ENCODE measurements around the gene ARID1B.

Gene ARID1B

GRCh38 chr6:157244780-157245179, 467.6 kb downstream of the ARID1B start:
- no peak overlapping the region for H3K27ac ChIP-seq (ENCODE audit: low read length)

GRCh38 chr6:157245436-157245835, 468.3 kb downstream of the ARID1B start:
- Histone ChIP-seq H3K9me3 (replicated peaks; ENCODE audit: insufficient read depth, low read length) (no peaks in the 10 kb centered on the region), H3K4me2 (ENCODE audit: low read depth, low read length) (no peak overlapping the region), H3K9ac (ENCODE audit: low read length) (no peak overlapping the region), H3K4me1 (ENCODE audit: low read length) (no peaks in the 10 kb centered on the region), H3K27ac (ENCODE audit: low read length) (no peak overlapping the region), H3K27me3 (replicated peaks; ENCODE audit: insufficient read depth, low read length) (no peaks in the 10 kb centered on the region), H4K20me1 (ENCODE audit: insufficient read depth, low read length) (no peaks in the 10 kb centered on the region), H3K36me3 (replicated peaks; ENCODE audit: insufficient read depth, low read length) (no peaks in the 10 kb centered on the region), H3F3A (ENCODE audit: insufficient read depth, low read length) (no peaks in the 10 kb centered on the region), H3K9me2 (replicated peaks; ENCODE audit: insufficient read depth, low read length) (no peaks in the 10 kb centered on the region), H3K4me3 (ENCODE audit: low read length) (no peak overlapping the region), H3K79me2 (ENCODE audit: low read length) (no peaks in the 10 kb centered on the region), H2AFZ (ENCODE audit: low read length) (no peak overlapping the region)
- no peak for TF ChIP-seq EZH2phosphoT487 (IDR thresholded peaks at IDR 0.05; ENCODE audit: low read length)
- TF ChIP-seq CTCF (IDR thresholded peaks at IDR 0.05; ENCODE audit: low read length): no peak
- no peak for TF ChIP-seq EZH2 (optimal IDR thresholded peaks at IDR 0.05; ENCODE audit: low read depth, low read length)
- DNase-seq: no peak

More at GRCh38 chr6:157244780-157245179, 467.6 kb downstream of the ARID1B start:
- no peaks in the 10 kb centered on the region for H3K36me3 ChIP-seq (replicated peaks; ENCODE audit: insufficient read depth, low read length)
- peaks cover 4% of the 10 kb centered on the region; the same call in 1 of the 2 replicates for H3K4me1 ChIP-seq (ENCODE audit: low read length)
- H3F3A ChIP-seq (ENCODE audit: insufficient read depth, low read length): no peaks in the 10 kb centered on the region
- no peaks in the 10 kb centered on the region for H3K9me2 ChIP-seq (replicated peaks; ENCODE audit: insufficient read depth, low read length)
- H3K4me2 ChIP-seq (ENCODE audit: low read depth, low read length): no peak overlapping the region
- H3K9me3 ChIP-seq (replicated peaks; ENCODE audit: insufficient read depth, low read length): no peaks in the 10 kb centered on the region
- no peak for DNase-seq
- no peaks in the 10 kb centered on the region for H3K79me2 ChIP-seq (ENCODE audit: low read length)
- H3K4me3 ChIP-seq (ENCODE audit: low read length): no peak overlapping the region
- no peak overlapping the region for H3K9ac ChIP-seq (ENCODE audit: low read length)
- H2AFZ ChIP-seq (ENCODE audit: low read length): no peak overlapping the region
- no peak for TF ChIP-seq CTCF (IDR thresholded peaks at IDR 0.05; ENCODE audit: low read length)
- no peak for TF ChIP-seq EZH2phosphoT487 (IDR thresholded peaks at IDR 0.05; ENCODE audit: low read length)
- TF ChIP-seq EZH2 (optimal IDR thresholded peaks at IDR 0.05; ENCODE audit: low read depth, low read length): no peak
- H4K20me1 ChIP-seq (ENCODE audit: insufficient read depth, low read length): no peaks in the 10 kb centered on the region
- no peaks in the 10 kb centered on the region for H3K27me3 ChIP-seq (replicated peaks; ENCODE audit: insufficient read depth, low read length)

GRCh38 chr6:157246048-157246630, 469.0 kb downstream of the ARID1B start:
- Histone ChIP-seq H3K4me1 (ENCODE audit: low read length) (no peaks in the 10 kb centered on the region), H3K4me2 (ENCODE audit: low read depth, low read length) (no peak overlapping the region), H3K79me2 (ENCODE audit: low read length) (no peaks in the 10 kb centered on the region), H3F3A (ENCODE audit: insufficient read depth, low read length) (no peaks in the 10 kb centered on the region), H4K20me1 (ENCODE audit: insufficient read depth, low read length) (no peaks in the 10 kb centered on the region), H3K9me3 (replicated peaks; ENCODE audit: insufficient read depth, low read length) (no peaks in the 10 kb centered on the region), H3K4me3 (ENCODE audit: low read length) (no peak overlapping the region), H2AFZ (ENCODE audit: low read length) (no peak overlapping the region), H3K36me3 (replicated peaks; ENCODE audit: insufficient read depth, low read length) (no peaks in the 10 kb centered on the region), H3K9me2 (replicated peaks; ENCODE audit: insufficient read depth, low read length) (no peaks in the 10 kb centered on the region), H3K27ac (ENCODE audit: low read length) (no peak overlapping the region), H3K27me3 (replicated peaks; ENCODE audit: insufficient read depth, low read length) (no peaks in the 10 kb centered on the region), H3K9ac (ENCODE audit: low read length) (no peak overlapping the region)
- TF ChIP-seq EZH2phosphoT487 (IDR thresholded peaks at IDR 0.05; ENCODE audit: low read length) (no peak), EZH2 (optimal IDR thresholded peaks at IDR 0.05; ENCODE audit: low read depth, low read length) (no peak), CTCF (IDR thresholded peaks at IDR 0.05; ENCODE audit: low read length) (no peak)
- DNase-seq: no peak

All from MM.1S (cell line).